Measurements from ENCODE around the gene VPS39. TPM values are rescaled to one million over a fixed set of nuclear protein-coding genes. Genes with fewer than 3 reads are reported as not detected.

Gene VPS39
- total and polyA plus RNA-seq, 7 experiments from 2014 or later: 31.8 to 115 (median 90.4) TPM

GRCh38 chr15:42134617-42135245, 73.4 kb downstream of the VPS39 start:
- Histone ChIP-seq H3K4me3 (ENCODE audit: low read length) (no peak overlapping the region), H3K4me1 (ENCODE audit: control insufficient read depth in 2 of 2, insufficient read depth in 2 of 2, low read length in 2 of 2) (no peaks in the 10 kb centered on the region), H3K36me3 (ENCODE audit: control insufficient read depth in 2 of 3, insufficient read depth in 3 of 3, low read length in 3 of 3) (no peaks in the 10 kb centered on the region), H3K27ac (ENCODE audit: low read depth, low read length) (no peak overlapping the region), H3K9me3 (ENCODE audit: control insufficient read depth in 2 of 3, low read length in 3 of 3) (no peaks in the 10 kb centered on the region), H3K27me3 (ENCODE audit: control insufficient read depth in 2 of 2, insufficient read depth in 2 of 2, low read length in 2 of 2) (no peaks in the 10 kb centered on the region)
- POLR2A ChIA-PET: no interaction called here
- peaks cover 0 to 7% (median 0%) of the 10 kb centered on the region in 7 donors for H3K4me1 Mint-ChIP-seq
- intact Hi-C loops (cut with micrococcal nuclease): loop anchor here in 1 of 2 donors (1.0 kb wide), 1 partner anchor 68 kb away; no protein-coding TSS in a partner anchor
- no peak overlapping the region for H3K4me3 Mint-ChIP-seq
- ATAC-seq (no peak), DNase-seq (no peak)
- H3K27me3 Mint-ChIP-seq: peaks cover 0 to 22% (median 12%) of the 10 kb centered on the region in 5 donors
- no peaks in the 10 kb centered on the region for H3K9me3 Mint-ChIP-seq
- no peaks in the 10 kb centered on the region for H3K36me3 Mint-ChIP-seq
- CTCF ChIA-PET: interaction anchor here (0.6 to 1.2 kb wide), 2 partner anchors 17 to 60 kb away, joined by 3 to 4 read pairs; no protein-coding TSS in a partner anchor
- no peak overlapping the region for H3K27ac Mint-ChIP-seq

- intact Hi-C loops (cut with micrococcal nuclease): loop anchor here in 1 of 2 donors (1.0 kb wide), 1 partner anchor 68 kb away; no protein-coding TSS in a partner anchor
- Histone ChIP-seq H3K36me3 (ENCODE audit: control insufficient read depth in 2 of 3, insufficient read depth in 3 of 3, low read length in 3 of 3) (no peaks in the 10 kb centered on the region), H3K4me3 (ENCODE audit: low read length) (no peak overlapping the region), H3K4me1 (ENCODE audit: control insufficient read depth in 2 of 2, insufficient read depth in 2 of 2, low read length in 2 of 2) (no peaks in the 10 kb centered on the region), H3K9me3 (ENCODE audit: control insufficient read depth in 2 of 3, low read length in 3 of 3) (no peaks in the 10 kb centered on the region), H3K27me3 (ENCODE audit: control insufficient read depth in 2 of 2, insufficient read depth in 2 of 2, low read length in 2 of 2) (no peaks in the 10 kb centered on the region), H3K27ac (ENCODE audit: low read depth, low read length) (no peak overlapping the region)
- H3K4me1 Mint-ChIP-seq: peaks cover 0 to 7% (median 0%) of the 10 kb centered on the region in 7 donors
- ChIA-PET CTCF (interaction anchor here (0.6 to 1.2 kb wide), 3 partner anchors 16 to 60 kb away, joined by 3 to 4 read pairs (median 3); no protein-coding TSS in a partner anchor), POLR2A (interaction anchor here (0.6 kb wide), 1 partner anchor 20 kb away, joined by 3 read pairs; no protein-coding TSS in a partner anchor)
- H3K9me3 Mint-ChIP-seq: no peaks in the 10 kb centered on the region
- DNase-seq (peak in 5 of 9 donors; percentile 12 to 72 (median 23)), ATAC-seq (peak; percentile 74)
- no peaks in the 10 kb centered on the region for H3K36me3 Mint-ChIP-seq
- no peak overlapping the region for H3K4me3 Mint-ChIP-seq
- H3K27ac Mint-ChIP-seq: no peak overlapping the region
- peaks cover 6 to 27% (median 16%) of the 10 kb centered on the region in 5 donors for H3K27me3 Mint-ChIP-seq
Observed at GRCh38 chr15:42133886-42134502, 74.1 kb downstream of the VPS39 start.

GRCh38 chr15:42133356-42133755, 74.7 kb downstream of the VPS39 start:
- no peak overlapping the region for H3K4me3 Mint-ChIP-seq
- Histone ChIP-seq H3K4me3 (ENCODE audit: low read length) (no peak overlapping the region), H3K36me3 (ENCODE audit: control insufficient read depth in 2 of 3, insufficient read depth in 3 of 3, low read length in 3 of 3) (no peaks in the 10 kb centered on the region), H3K9me3 (ENCODE audit: control insufficient read depth in 2 of 3, low read length in 3 of 3) (no peaks in the 10 kb centered on the region), H3K4me1 (ENCODE audit: control insufficient read depth in 2 of 2, insufficient read depth in 2 of 2, low read length in 2 of 2) (no peaks in the 10 kb centered on the region), H3K27ac (ENCODE audit: low read depth, low read length) (no peak overlapping the region), H3K27me3 (ENCODE audit: control insufficient read depth in 2 of 2, insufficient read depth in 2 of 2, low read length in 2 of 2) (no peaks in the 10 kb centered on the region)
- ATAC-seq (no peak), DNase-seq (peak in 1 of 9 donors; percentile 7)
- H3K4me1 Mint-ChIP-seq: peaks cover 0 to 7% (median 0%) of the 10 kb centered on the region in 7 donors
- no peak overlapping the region for H3K27ac Mint-ChIP-seq
- ChIA-PET POLR2A (interaction anchor here (0.6 kb wide), 1 partner anchor 20 kb away, joined by 3 read pairs; no protein-coding TSS in a partner anchor), CTCF (interaction anchor here (1.0 kb wide), 1 partner anchor 30 kb away, joined by 3 read pairs; no protein-coding TSS in a partner anchor)
- no peaks in the 10 kb centered on the region for H3K36me3 Mint-ChIP-seq
- peaks cover 6 to 27% (median 19%) of the 10 kb centered on the region in 5 donors for H3K27me3 Mint-ChIP-seq
- H3K9me3 Mint-ChIP-seq: no peaks in the 10 kb centered on the region
- intact Hi-C loops (cut with micrococcal nuclease): no loop called here

GRCh38 chr15:42131826-42132806, 76.0 kb downstream of the VPS39 start:
- peaks cover 10 to 29% (median 25%) of the 10 kb centered on the region in 5 donors for H3K27me3 Mint-ChIP-seq
- no peaks in the 10 kb centered on the region for H3K36me3 Mint-ChIP-seq
- Histone ChIP-seq H3K9me3 (ENCODE audit: control insufficient read depth in 2 of 3, low read length in 3 of 3) (no peaks in the 10 kb centered on the region), H3K4me1 (ENCODE audit: control insufficient read depth in 2 of 2, insufficient read depth in 2 of 2, low read length in 2 of 2) (no peaks in the 10 kb centered on the region), H3K27ac (ENCODE audit: low read depth, low read length) (no peak overlapping the region), H3K36me3 (ENCODE audit: control insufficient read depth in 2 of 3, insufficient read depth in 3 of 3, low read length in 3 of 3) (no peaks in the 10 kb centered on the region), H3K4me3 (ENCODE audit: low read length) (no peak overlapping the region), H3K27me3 (ENCODE audit: control insufficient read depth in 2 of 2, insufficient read depth in 2 of 2, low read length in 2 of 2) (no peaks in the 10 kb centered on the region)
- peaks cover 0 to 6% (median 0%) of the 10 kb centered on the region in 7 donors for H3K4me1 Mint-ChIP-seq
- no peak overlapping the region for H3K27ac Mint-ChIP-seq
- ChIA-PET CTCF (no interaction called here), POLR2A (no interaction called here)
- DNase-seq: peak in 1 of 9 donors; percentile 14
- H3K4me3 Mint-ChIP-seq: no peak overlapping the region
- ATAC-seq: no peak
- no peaks in the 10 kb centered on the region for H3K9me3 Mint-ChIP-seq
- intact Hi-C loops (cut with micrococcal nuclease): no loop called here

GRCh38 chr15:42131006-42131405, 77.1 kb downstream of the VPS39 start:
- DNase-seq: peak in 1 of 9 donors; percentile 10

More at GRCh38 chr15:42131006-42131405, 77.1 kb downstream of the VPS39 start:
- Histone ChIP-seq H3K4me3 (ENCODE audit: low read length) (no peak overlapping the region), H3K27me3 (ENCODE audit: control insufficient read depth in 2 of 2, insufficient read depth in 2 of 2, low read length in 2 of 2) (no peaks in the 10 kb centered on the region), H3K9me3 (ENCODE audit: control insufficient read depth in 2 of 3, low read length in 3 of 3) (no peaks in the 10 kb centered on the region), H3K36me3 (ENCODE audit: control insufficient read depth in 2 of 3, insufficient read depth in 3 of 3, low read length in 3 of 3) (no peaks in the 10 kb centered on the region), H3K4me1 (ENCODE audit: control insufficient read depth in 2 of 2, insufficient read depth in 2 of 2, low read length in 2 of 2) (no peaks in the 10 kb centered on the region), H3K27ac (ENCODE audit: low read depth, low read length) (no peak overlapping the region)
- no peak for ATAC-seq
- intact Hi-C loops (cut with micrococcal nuclease): no loop called here
- Mint-ChIP-seq H3K4me3 (no peak overlapping the region), H3K27me3 (peaks cover 10 to 27% (median 25%) of the 10 kb centered on the region in 5 donors), H3K27ac (no peak overlapping the region), H3K4me1 (peaks cover 0 to 6% (median 0%) of the 10 kb centered on the region in 7 donors), H3K36me3 (no peaks in the 10 kb centered on the region), H3K9me3 (no peaks in the 10 kb centered on the region)
- CTCF ChIA-PET: no interaction called here
- POLR2A ChIA-PET: no interaction called here

Data from naive thymus-derived CD4-positive, alpha-beta T cell (primary cell).